HepG2 (cell line): Measurements from ENCODE around the gene TTC38. TPM values are rescaled to one million over a fixed set of nuclear protein-coding genes. Genes with fewer than 3 reads are reported as not detected.

Experiments
- ATAC-seq: fragments of 200-7000 bp; cut with Tn5 transposase; 3 replicates; pipeline ENCODE4 v1.9.1; 2020; ENCODE audit warnings: mild to moderate bottlenecking, moderate library complexity
- BruUV-seq: library from RNA; stranded (reverse); fragments of 400-500 nt; replicated peaks from 2 replicates; lab custom pipeline; 2021; lab: Mats Ljungman, UMichigan
- CTCF ChIA-PET: fragments of 300-600 bp; formaldehyde crosslinking; extraction: SDS; loops from one replicate; lab custom pipeline; 2021; ENCODE audit warnings: low total read pairs, inconsistent platforms, low intra/inter-chr PET ratio; lab: Yijun Ruan, JAX
- POLR2A ChIA-PET: fragments of 350-600 bp; sonication (Branson Sonifier 250); formaldehyde crosslinking; loops from one replicate; lab custom pipeline; 2020; ENCODE audit warnings: antibody characterized with exemption, inconsistent platforms; lab: Yijun Ruan, JAX
- DNase-seq: peaks from one replicate; pipeline ENCODE4 v3.0.0-alpha.2; 2015; ENCODE audit warnings: low spot score
- FAIRE-seq: peaks from 3 replicates; lab custom pipeline; 2011; peaks lifted over from hg19 to GRCh38; lab: Jason Lieb, UNC
- H2AFZ ChIP-seq: one replicate; pipeline ENCODE4 v1.6.1; 2011; ENCODE audit warnings: low read length, inconsistent platforms
- H3K27ac ChIP-seq: fragments of 300-600 bp; 3 replicates; pipeline ENCODE4 v1.8.0; 2011; ENCODE audit warnings: mixed run types, mild to moderate bottlenecking, mixed read lengths, low read length, inconsistent platforms; ENCODE audit not compliant: insufficient read depth; ENCODE audit errors: extremely low read length
- H3K27me3 ChIP-seq, 2 experiments: fragments of 200-600 bp in 1 of 2; 2 replicates in 1 of 2; 3 replicates in 1 of 2; pipeline versions ENCODE4 v1.6.0 to v1.8.0; 2011; ENCODE audit warnings: low read length in 2 of 2, mild to moderate bottlenecking in 2 of 2, moderate library complexity in 2 of 2, inconsistent platforms in 1 of 2; ENCODE audit not compliant: insufficient read depth in 2 of 2, control insufficient read depth in 1 of 2
- H3K36me3 ChIP-seq, 2 experiments: fragments of 200-600 bp in 1 of 2; replicated peaks in 1 of 2; 2 replicates in 1 of 2; 3 replicates in 1 of 2; pipeline versions ENCODE4 v1.5.1 to v1.8.0; 2011; ENCODE audit warnings: low read length in 2 of 2, inconsistent platforms in 1 of 2; ENCODE audit not compliant: insufficient read depth in 2 of 2, control insufficient read depth in 1 of 2
- H3K4me1 ChIP-seq: 2 replicates; pipeline ENCODE4 v1.5.1; 2012; ENCODE audit warnings: low read length, inconsistent platforms; ENCODE audit not compliant: insufficient read depth
- H3K4me2 ChIP-seq: 2 replicates; pipeline ENCODE4 v1.6.0; 2011; ENCODE audit warnings: low read depth, low read length, inconsistent platforms
- H3K4me3 ChIP-seq, 3 experiments: fragments of 200-600 bp in 1 of 3; sonication (generic), shearing (Covaris generic) in 1 of 3; replicated peaks in 1 of 3; 2 replicates each; pipeline ENCODE4 v1.5.1; 2011 to 2016; ENCODE audit warnings: low read length in 3 of 3, inconsistent platforms in 2 of 3, low read depth in 2 of 3, mild to moderate bottlenecking in 2 of 3, control low read depth in 1 of 3, mixed read lengths in 1 of 3; ENCODE audit not compliant: insufficient read depth in 1 of 3
- H3K79me2 ChIP-seq: one replicate; pipeline ENCODE4 v1.6.1; 2011; ENCODE audit warnings: low read length, inconsistent platforms; ENCODE audit not compliant: insufficient read depth
- H3K9ac ChIP-seq: 2 replicates; pipeline ENCODE4 v1.6.0; 2011; ENCODE audit warnings: mild to moderate bottlenecking, low read depth, low read length, inconsistent platforms; ENCODE audit not compliant: insufficient read depth
- H3K9me3 ChIP-seq: 2 replicates; pipeline ENCODE4 v1.5.1; 2012; ENCODE audit warnings: mild to moderate bottlenecking, low read length
- H4K20me1 ChIP-seq: 2 replicates; pipeline ENCODE4 v1.6.0; 2011; ENCODE audit warnings: inconsistent platforms, mild to moderate bottlenecking, low read length, moderate library complexity; ENCODE audit not compliant: insufficient read depth
- DR1 ChIP-seq: sonication (generic); formaldehyde crosslinking; IDR thresholded peaks from 2 replicates; pipeline ENCODE4 v1.8.0; 2021; ENCODE audit warnings: mild to moderate bottlenecking, missing genetic modification reagents, inconsistent platforms
- JARID2 ChIP-seq: sonication (generic); formaldehyde crosslinking; IDR thresholded peaks from 2 replicates; pipeline ENCODE4 v1.8.1; 2023; ENCODE audit warnings: missing genetic modification reagents, inconsistent platforms; ENCODE audit not compliant: insufficient replicate concordance
- MYPOP ChIP-seq: sonication (generic); formaldehyde crosslinking; IDR thresholded peaks from 2 replicates; pipeline ENCODE4 v1.8.1; 2023; ENCODE audit warnings: mild to moderate bottlenecking, moderate library complexity, missing genetic modification reagents
- NAIF1 ChIP-seq: sonication (generic); formaldehyde crosslinking; IDR thresholded peaks from 2 replicates; pipeline ENCODE4 v1.5.0; 2020; ENCODE audit warnings: mild to moderate bottlenecking, missing genetic modification reagents, borderline replicate concordance
- NCOA1 ChIP-seq: sonication (generic); formaldehyde crosslinking; IDR thresholded peaks from 2 replicates; pipeline ENCODE4 v1.9.0; 2021; ENCODE audit warnings: missing genetic modification reagents
- NCOR1 ChIP-seq: fragments of 200-600 bp; sonication (generic); IDR thresholded peaks from 2 replicates; pipeline ENCODE4 v1.7.0; 2017; ENCODE audit warnings: antibody characterized with exemption, low read length, borderline replicate concordance
- NFATC3 ChIP-seq: sonication (generic); formaldehyde crosslinking; IDR thresholded peaks from 2 replicates; pipeline ENCODE4 v1.5.1; 2020; ENCODE audit warnings: mild to moderate bottlenecking, missing genetic modification reagents
- STAT5B ChIP-seq: sonication (generic); formaldehyde crosslinking; IDR thresholded peaks from 2 replicates; pipeline ENCODE4 v1.4.0; 2020; ENCODE audit warnings: missing genetic modification reagents
- TOPORS ChIP-seq: sonication (generic); formaldehyde crosslinking; IDR thresholded peaks from 2 replicates; pipeline ENCODE4 v1.8.0; 2023; ENCODE audit warnings: mild to moderate bottlenecking, missing genetic modification reagents
- ZBTB39 ChIP-seq: sonication (generic); formaldehyde crosslinking; IDR thresholded peaks from 2 replicates; pipeline ENCODE4 v1.5.0; 2020; ENCODE audit warnings: missing genetic modification reagents
- ZMYM4 ChIP-seq: sonication (generic); formaldehyde crosslinking; IDR thresholded peaks from 2 replicates; pipeline ENCODE4 v1.8.1; 2023; ENCODE audit warnings: mild to moderate bottlenecking, missing genetic modification reagents
- ZNF160 ChIP-seq: sonication (generic); formaldehyde crosslinking; IDR thresholded peaks from 2 replicates; pipeline ENCODE4 v1.8.0; 2022; ENCODE audit warnings: mild to moderate bottlenecking, inconsistent platforms, missing genetic modification reagents
- ZNF329 ChIP-seq: sonication (generic); formaldehyde crosslinking; IDR thresholded peaks from 2 replicates; pipeline ENCODE4 v1.9.0; 2021; ENCODE audit warnings: low read depth, mild to moderate bottlenecking, missing genetic modification reagents
- ZNF562 ChIP-seq: sonication (generic); formaldehyde crosslinking; IDR thresholded peaks from 2 replicates; pipeline ENCODE4 v1.8.0; 2022; ENCODE audit warnings: missing genetic modification reagents, borderline replicate concordance
- ZNF609 ChIP-seq: sonication (generic); formaldehyde crosslinking; IDR thresholded peaks from 2 replicates; pipeline ENCODE4 v1.4.0; 2020; ENCODE audit warnings: mild to moderate bottlenecking, missing genetic modification reagents, borderline replicate concordance
- WGBS: methylation state at CpG from one replicate; pipeline ENCODE4 v1.1.6; 2017; ENCODE audit warnings: low lambda C conversion rate; 5-methylcytosine and 5-hydroxymethylcytosine counted together
- in situ Hi-C: cut with HindIII; loops from 2 replicates; pipeline ENCODE4 v1.10.0; 2017; ENCODE audit warnings: low pct_unique_long_range_greater_than_20kb; ENCODE audit not compliant: extremely low pct_ligation_motif_present
- intact Hi-C: fragments of 100-400 bp; cut with micrococcal nuclease; formaldehyde crosslinking; loops from one replicate; pipeline ENCODE4 v1.10.0; 2022; ENCODE audit not compliant: unreplicated experiment
- polyA plus RNA-seq, 8 experiments: library from polyadenylated mRNA; depleted of rRNA in 3 of 8; stranded (reverse) in 7 of 8; unstranded in 1 of 8; fragments of >200 nt; fragmentation: Illumina TruSeq in 4 of 8; extraction: Trizol in 4 of 8; gene quantifications; 2 replicates each; pipeline versions ENCODE4 v1.2.1 to v1.2.3, GENCODE V29; 2011 to 2016; ENCODE audit warnings: low read depth in 4 of 8, missing spikeins in 1 of 8, mixed read lengths in 1 of 8; ENCODE audit not compliant: insufficient read depth in 1 of 8
- total RNA-seq, 5 experiments: library from RNA; depleted of rRNA; stranded (reverse); fragments of >200 nt; fragmentation: Illumina TruSeq; extraction: Trizol; gene quantifications; 2 replicates each; pipeline ENCODE4 v1.2.3, GENCODE V29; 2016; ENCODE audit warnings: low read depth in 1 of 5
- TF ChIP-seq, protein P1 (sequence below): sonication (generic); formaldehyde crosslinking; IDR thresholded peaks from 2 replicates; pipeline ENCODE4 v1.4.0; 2020; ENCODE audit warnings: missing genetic modification reagents

Gene TTC38
- total and polyA plus RNA-seq, 2 of the 13 experiments (the other 11 are each of a cell fraction or from before 2014, with no cell fraction given): 101 to 105 TPM

GRCh38 chr22:46322711-46323110 lies 54.9 kb downstream of the TTC38 start:
- in situ Hi-C loops (no loop called here), intact Hi-C loops (no loop called here)
- no peaks in the 10 kb centered on the region for H3K4me1 ChIP-seq
- H3K27ac ChIP-seq: no peak overlapping the region
- DNase-seq (no peak), FAIRE-seq (no peak), ATAC-seq (no peak)
- H3K27me3 ChIP-seq: no peaks in the 10 kb centered on the region
- H3K79me2 ChIP-seq: no peaks in the 10 kb centered on the region
- no TSS peak for BruUV-seq
- H3K4me3 ChIP-seq: no peak overlapping the region
- no peaks in the 10 kb centered on the region for H3K9me3 ChIP-seq
- CTCF ChIA-PET: no interaction called here
- peaks cover 12 to 76% of the 10 kb centered on the region in 2 experiments for H3K36me3 ChIP-seq
- no peak overlapping the region for H2AFZ ChIP-seq
- H4K20me1 ChIP-seq: no peaks in the 10 kb centered on the region
- over 99% methylated on average over 15 of the region's 15 CpGs for WGBS
- H3K9ac ChIP-seq: no peak overlapping the region
- no peak overlapping the region for H3K4me2 ChIP-seq
- POLR2A ChIA-PET: no interaction called here
- TF ChIP-seq DR1 (CRISPR knock-in tag): no peak
- no peak for TF ChIP-seq JARID2 (CRISPR knock-in tag)
- no peak for TF ChIP-seq ZMYM4 (CRISPR knock-in tag)
- no peak for TF ChIP-seq NCOR1
- TF ChIP-seq ZNF329 (CRISPR knock-in tag): no peak
- TF ChIP-seq ZNF160: no peak
- no peak for TF ChIP-seq ZBTB39 (CRISPR knock-in tag)
- no peak for TF ChIP-seq NFATC3 (CRISPR knock-in tag)
- no peak for TF ChIP-seq ZNF562
- no peak for TF ChIP-seq STAT5B (CRISPR knock-in tag)
- TF ChIP-seq NCOA1 (CRISPR knock-in tag): no peak
- TF ChIP-seq ZNF609: no peak
- no peak for TF ChIP-seq NAIF1 (CRISPR knock-in tag)
- TF ChIP-seq, protein P1, sequence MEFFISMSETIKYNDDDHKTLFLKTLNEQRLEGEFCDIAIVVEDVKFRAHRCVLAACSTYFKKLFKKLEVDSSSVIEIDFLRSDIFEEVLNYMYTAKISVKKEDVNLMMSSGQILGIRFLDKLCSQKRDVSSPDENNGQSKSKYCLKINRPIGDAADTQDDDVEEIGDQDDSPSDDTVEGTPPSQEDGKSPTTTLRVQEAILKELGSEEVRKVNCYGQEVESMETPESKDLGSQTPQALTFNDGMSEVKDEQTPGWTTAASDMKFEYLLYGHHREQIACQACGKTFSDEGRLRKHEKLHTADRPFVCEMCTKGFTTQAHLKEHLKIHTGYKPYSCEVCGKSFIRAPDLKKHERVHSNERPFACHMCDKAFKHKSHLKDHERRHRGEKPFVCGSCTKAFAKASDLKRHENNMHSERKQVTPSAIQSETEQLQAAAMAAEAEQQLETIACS (CRISPR knock-in tag): no peak
- no peak for TF ChIP-seq MYPOP (CRISPR knock-in tag)
- no peak for TF ChIP-seq TOPORS
